Effector memory CD8-positive, alpha-beta T cell (primary cell): Measurements from ENCODE around the gene EIF4EBP3.
"Not testable (repeated sequence)": the region's sequence is repeated elsewhere in the genome, so short reads cannot be mapped to it uniquely, and the experiment has no call there.

Experiments used
- ATAC-seq: fragments of 150-1000 bp; cut with Tn5 transposase; replicated peaks from 2 replicates; pipeline ENCODE4 v1.10.0; 2021; ENCODE audit warnings: mild to moderate bottlenecking, moderate library complexity
- DNase-seq, 3 experiments: peaks; one replicate each; pipeline ENCODE4 v3.0.0; 2021
- H3K27ac Mint-ChIP-seq, 2 donors: one replicate each; pipeline ENCODE4 v1.8.0; 2022; ENCODE audit warnings: mild to moderate bottlenecking in 2 of 2, mixed read lengths in 2 of 2, moderate library complexity in 2 of 2
- H3K27me3 Mint-ChIP-seq, 2 donors: one replicate each; pipeline ENCODE4 v1.8.0; 2022; ENCODE audit warnings: mixed read lengths in 2 of 2
- H3K36me3 Mint-ChIP-seq: one replicate; pipeline ENCODE4 v1.8.0; 2022; ENCODE audit warnings: mild to moderate bottlenecking, moderate library complexity, mixed read lengths; ENCODE audit not compliant: insufficient read depth
- H3K4me1 Mint-ChIP-seq, 2 donors: one replicate each; pipeline ENCODE4 v1.8.0; 2022; ENCODE audit warnings: low read depth in 2 of 2, mixed read lengths in 2 of 2
- H3K4me3 Mint-ChIP-seq, 2 donors: one replicate each; pipeline ENCODE4 v1.8.0; 2022; ENCODE audit warnings: mild to moderate bottlenecking in 2 of 2, mixed read lengths in 2 of 2, moderate library complexity in 2 of 2
- H3K9me3 Mint-ChIP-seq, 2 donors: one replicate each; pipeline ENCODE4 v1.8.0; 2022; ENCODE audit warnings: mixed read lengths in 2 of 2

The EIF4EBP3 gene

GRCh38 chr5:140571105-140571504 lies 23.6 kb downstream of the EIF4EBP3 start:
- ATAC-seq (no peak), DNase-seq (no peak)
- Mint-ChIP-seq H3K9me3 (no peaks in the 10 kb centered on the region), H3K4me1 (peaks cover 22 to 28% of the 10 kb centered on the region in 2 donors), H3K4me3 (no peak overlapping the region), H3K36me3 (peaks cover 12% of the 10 kb centered on the region), H3K27me3 (no peaks in the 10 kb centered on the region), H3K27ac (peak overlapping the region in 1 of 2 donors; percentile 73)

DNA sequence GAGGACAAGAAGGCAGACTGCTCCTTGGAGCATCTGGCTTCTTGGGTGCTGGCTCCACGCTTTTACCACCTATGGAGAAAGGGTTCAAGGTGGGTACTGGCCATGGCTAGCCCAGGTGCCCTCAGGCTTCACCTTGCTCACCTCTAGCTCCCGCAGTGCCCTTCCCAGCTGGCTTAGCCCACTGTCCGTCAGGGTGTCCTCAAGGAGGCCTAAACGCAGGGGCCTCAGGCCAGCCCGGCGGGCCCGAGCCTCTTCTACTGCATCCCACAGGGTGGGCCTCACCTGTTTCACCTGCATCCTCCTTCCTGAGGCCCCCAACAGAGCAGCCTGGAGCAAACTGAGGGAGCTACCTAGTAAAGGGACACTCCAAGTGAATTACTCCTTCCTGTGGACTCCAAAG lies 26.2 kb downstream of the EIF4EBP3 start:
- Mint-ChIP-seq H3K36me3 (peaks cover 5% of the 10 kb centered on the region), H3K4me3 (no peak overlapping the region), H3K9me3 (no peaks in the 10 kb centered on the region), H3K27me3 (no peaks in the 10 kb centered on the region), H3K27ac (peak overlapping the region in 1 of 2 donors; percentile 54), H3K4me1 (peaks cover 8 to 12% of the 10 kb centered on the region in 2 donors)
- ATAC-seq: no peak
- no peak for DNase-seq

GRCh38 chr5:140574165-140574564 lies 26.7 kb downstream of the EIF4EBP3 start:
- DNase-seq (no peak), ATAC-seq (no peak)
- Mint-ChIP-seq H3K27ac (peak overlapping the region in 1 of 2 donors; percentile 38), H3K4me3 (no peak overlapping the region), H3K4me1 (peaks cover 3 to 7% of the 10 kb centered on the region in 2 donors), H3K9me3 (no peaks in the 10 kb centered on the region), H3K27me3 (no peaks in the 10 kb centered on the region), H3K36me3 (peaks cover 5% of the 10 kb centered on the region)

DNA sequence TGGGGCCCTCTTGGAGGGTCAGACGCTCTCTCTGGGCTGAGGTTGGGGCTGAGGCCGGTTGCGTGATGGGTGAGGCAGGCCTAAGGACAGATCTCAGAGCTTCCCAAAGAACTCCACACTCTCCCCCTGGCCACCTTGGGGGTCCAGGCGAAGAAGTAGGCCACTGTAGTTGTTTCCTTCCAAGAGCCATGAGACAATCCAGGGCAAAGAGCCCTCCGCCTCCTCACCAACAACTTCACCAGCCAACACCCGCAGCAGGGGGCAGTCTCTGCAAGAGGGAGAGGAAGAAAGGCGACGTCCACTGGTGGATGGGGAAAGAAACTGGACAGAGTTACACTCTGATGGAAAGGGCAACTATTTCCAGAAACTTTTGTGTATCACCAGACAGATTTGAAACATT lies 27.8 kb downstream of the EIF4EBP3 start:
- Mint-ChIP-seq H3K27me3 (no peaks in the 10 kb centered on the region), H3K9me3 (no peaks in the 10 kb centered on the region), H3K4me1 (peaks cover under 1 to 2% of the 10 kb centered on the region in 2 donors), H3K27ac (peak overlapping the region; percentile 38 to 46), H3K36me3 (peaks cover 2% of the 10 kb centered on the region), H3K4me3 (no peak overlapping the region)
- ATAC-seq (peak; percentile 26), DNase-seq (no peak)

DNA sequence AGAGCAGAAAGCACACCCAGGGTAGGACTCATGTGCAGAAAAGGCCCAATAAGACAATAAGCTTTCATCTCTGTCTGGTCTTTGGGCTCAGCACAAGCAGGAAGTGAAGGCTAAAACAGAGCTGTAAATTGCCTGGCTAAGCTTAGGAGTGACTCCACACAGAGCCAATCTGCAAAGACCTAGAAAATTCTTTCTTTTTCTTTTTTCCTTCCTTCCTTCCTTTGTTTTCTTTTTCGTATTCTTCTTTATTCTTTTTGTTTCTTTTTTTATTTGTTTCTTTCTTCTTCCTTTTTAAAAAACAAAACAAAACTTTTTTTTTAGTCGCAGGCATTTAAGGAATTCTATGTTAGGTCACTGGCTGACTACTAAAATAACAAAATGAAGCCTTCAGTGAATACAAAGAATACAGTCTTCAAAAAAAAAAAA lies 29.3 kb downstream of the EIF4EBP3 start:
- no peaks in the 10 kb centered on the region for H3K27me3 Mint-ChIP-seq
- H3K27ac Mint-ChIP-seq: peak overlapping the region in 1 of 2 donors; percentile 38
- H3K36me3 Mint-ChIP-seq: no peaks in the 10 kb centered on the region
- ATAC-seq: no peak
- H3K4me1 Mint-ChIP-seq: no peaks in the 10 kb centered on the region
- no peak overlapping the region for H3K4me3 Mint-ChIP-seq
- DNase-seq: no peak
- no peaks in the 10 kb centered on the region for H3K9me3 Mint-ChIP-seq

GRCh38 chr5:140579188-140579747 lies 31.8 kb downstream of the EIF4EBP3 start:
- not testable (repeated sequence) for H3K4me3 Mint-ChIP-seq, H3K4me1 Mint-ChIP-seq, H3K27ac Mint-ChIP-seq, H3K36me3 Mint-ChIP-seq, DNase-seq, H3K9me3 Mint-ChIP-seq, ATAC-seq
- peaks cover 0 to 16% of the 10 kb centered on the region in 2 donors for H3K27me3 Mint-ChIP-seq

DNA sequence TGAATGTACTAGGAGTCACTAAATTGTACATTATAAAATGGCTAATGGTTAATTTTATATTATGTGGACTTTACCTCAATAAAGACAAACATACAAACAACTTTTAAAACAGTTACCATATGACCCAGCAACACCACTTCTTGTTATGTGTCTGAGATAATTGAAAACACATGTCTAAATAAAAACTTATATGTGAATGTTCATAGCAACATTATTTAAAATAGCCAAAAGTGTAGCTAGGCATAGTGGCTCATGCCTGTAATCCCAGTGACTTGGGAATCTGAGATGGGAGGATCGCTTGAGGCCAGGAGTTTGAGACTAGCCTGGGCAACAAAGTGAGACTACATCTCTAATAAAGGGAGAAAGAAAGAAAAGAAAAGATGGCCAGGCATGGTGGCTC lies 40.0 kb downstream of the EIF4EBP3 start:
- H3K36me3 Mint-ChIP-seq: peaks cover 2% of the 10 kb centered on the region
- ATAC-seq: no peak
- H3K4me3 Mint-ChIP-seq: no peak overlapping the region
- H3K9me3 Mint-ChIP-seq: no peaks in the 10 kb centered on the region
- peaks cover 0 to 15% of the 10 kb centered on the region in 2 donors for H3K27me3 Mint-ChIP-seq
- no peak overlapping the region for H3K27ac Mint-ChIP-seq
- H3K4me1 Mint-ChIP-seq: no peaks in the 10 kb centered on the region
- DNase-seq: no peak

- Mint-ChIP-seq H3K36me3 (peaks cover 2% of the 10 kb centered on the region), H3K27me3 (peaks cover 0 to 5% of the 10 kb centered on the region in 2 donors), H3K9me3 (no peaks in the 10 kb centered on the region), H3K4me1 (no peaks in the 10 kb centered on the region), H3K27ac (no peak overlapping the region), H3K4me3 (no peak overlapping the region)
- ATAC-seq: no peak
- no peak for DNase-seq
These were observed 41.0 kb downstream of the EIF4EBP3 start for GRCh38 chr5:140588311-140589070.

- no peak for ATAC-seq
- Mint-ChIP-seq H3K27ac (no peak overlapping the region), H3K27me3 (peaks cover 7 to 14% of the 10 kb centered on the region in 2 donors), H3K4me1 (peaks cover 0 to 1% of the 10 kb centered on the region in 2 donors), H3K36me3 (peaks cover 2% of the 10 kb centered on the region), H3K9me3 (no peaks in the 10 kb centered on the region), H3K4me3 (no peak overlapping the region)
- no peak for DNase-seq
These were observed 43.4 kb downstream of the EIF4EBP3 start for GRCh38 chr5:140590861-140591260.

GRCh38 chr5:140591747-140592372 lies 44.4 kb downstream of the EIF4EBP3 start:
- Mint-ChIP-seq H3K9me3 (no peaks in the 10 kb centered on the region), H3K4me1 (peaks cover 0 to 1% of the 10 kb centered on the region in 2 donors), H3K36me3 (peaks cover 2% of the 10 kb centered on the region), H3K27me3 (peaks cover 8 to 16% of the 10 kb centered on the region in 2 donors), H3K27ac (no peak overlapping the region), H3K4me3 (no peak overlapping the region)
- ATAC-seq (no peak), DNase-seq (no peak)

DNA sequence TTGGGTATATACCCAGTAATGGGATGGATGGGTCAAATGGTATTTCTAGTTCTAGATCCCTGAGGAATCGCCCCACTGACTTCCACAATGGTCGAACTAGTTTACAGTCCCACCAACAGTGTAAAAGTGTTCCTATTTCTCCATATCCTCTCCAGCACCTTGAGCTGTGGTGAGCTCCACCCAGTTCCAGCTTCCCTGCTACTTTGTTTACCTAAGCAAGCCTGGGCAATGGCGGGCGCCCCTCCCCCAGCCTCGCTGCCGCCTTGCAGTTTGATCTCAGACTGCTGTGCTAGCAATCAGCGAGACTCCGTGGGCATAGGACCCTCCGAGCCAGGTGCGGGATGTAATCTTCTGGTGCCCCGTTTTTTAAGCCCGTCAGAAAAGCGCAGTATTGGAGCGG lies 45.6 kb downstream of the EIF4EBP3 start:
- Mint-ChIP-seq H3K4me3 (peak overlapping the region in 1 of 2 donors; percentile 33), H3K27me3 (peaks cover 8 to 16% of the 10 kb centered on the region in 2 donors)
- not testable (repeated sequence) for ATAC-seq, H3K36me3 Mint-ChIP-seq, H3K4me1 Mint-ChIP-seq, H3K9me3 Mint-ChIP-seq, H3K27ac Mint-ChIP-seq, DNase-seq

GRCh38 chr5:140594169-140594568 lies 46.7 kb downstream of the EIF4EBP3 start:
- Mint-ChIP-seq H3K4me1 (peaks cover 0 to 1% of the 10 kb centered on the region in 2 donors), H3K36me3 (no peaks in the 10 kb centered on the region), H3K9me3 (no peaks in the 10 kb centered on the region), H3K27ac (no peak overlapping the region), H3K4me3 (no peak overlapping the region), H3K27me3 (peaks cover 8 to 16% of the 10 kb centered on the region in 2 donors)
- DNase-seq: no peak
- no peak for ATAC-seq

DNA sequence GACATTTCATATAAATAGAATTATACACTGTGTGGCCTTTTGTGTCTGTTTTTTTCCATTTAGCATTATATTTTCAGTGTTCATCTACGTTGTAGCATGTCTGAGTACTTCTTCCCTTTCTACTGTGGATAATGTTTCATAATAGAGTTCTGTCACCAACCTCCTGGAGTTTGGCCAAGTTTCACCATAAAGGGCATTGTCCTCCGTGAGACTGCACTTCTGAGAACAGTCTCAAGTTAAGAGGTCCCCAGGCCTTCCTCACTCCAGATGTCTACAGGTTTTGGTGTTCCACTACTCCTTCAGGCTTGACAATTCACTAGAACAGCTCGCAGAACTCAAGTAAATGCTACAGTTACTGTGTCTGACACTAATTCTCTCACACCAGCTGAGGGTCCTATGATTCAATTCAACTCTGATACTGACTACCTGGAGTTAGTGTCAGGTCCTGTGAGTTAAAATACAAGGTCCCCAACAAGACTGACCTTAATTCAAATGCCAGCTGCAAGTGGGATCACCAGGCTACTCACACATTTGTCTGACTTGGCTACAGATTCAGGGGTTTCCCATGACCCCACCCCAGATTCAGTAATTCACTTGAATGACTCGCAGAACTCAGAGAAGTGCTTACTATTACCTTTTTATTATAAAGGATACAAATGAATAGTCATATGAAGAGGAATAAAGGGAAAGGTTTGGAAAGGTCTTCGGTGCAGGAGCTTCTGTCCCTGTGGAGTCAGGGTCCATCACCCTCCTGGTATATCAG lies 48.3 kb downstream of the EIF4EBP3 start:
- H3K4me3 Mint-ChIP-seq: no peak overlapping the region

More for the DNA sequence above, 48.3 kb downstream of the EIF4EBP3 start:
- no peaks in the 10 kb centered on the region for H3K36me3 Mint-ChIP-seq
- peaks cover 8 to 16% of the 10 kb centered on the region in 2 donors for H3K27me3 Mint-ChIP-seq
- no peak overlapping the region for H3K27ac Mint-ChIP-seq
- peaks cover 0 to 1% of the 10 kb centered on the region in 2 donors for H3K4me1 Mint-ChIP-seq
- H3K9me3 Mint-ChIP-seq: no peaks in the 10 kb centered on the region
- no peak for ATAC-seq
- DNase-seq: no peak
